Trophoblast cell (in vitro differentiated cells and primary cell): ENCODE results near the gene ST8SIA5. TPM values are rescaled to one million over a fixed set of nuclear protein-coding genes. Genes with fewer than 3 reads are reported as not detected.
"Not testable (repeated sequence)": the region's sequence is repeated elsewhere in the genome, so short reads cannot be mapped to it uniquely, and the experiment has no call there.

Source experiments
- DNase-seq, 2 donors: peaks; one replicate each; pipeline ENCODE4 v3.0.0-alpha.2; 2016
- H2AFZ ChIP-seq: 2 replicates; pipeline ENCODE4 v1.6.1; 2013; ENCODE audit warnings: low read length, moderate library complexity, mild to moderate bottlenecking; ENCODE audit not compliant: insufficient read depth, poor library complexity
- H2AK5ac ChIP-seq: 2 replicates; pipeline ENCODE4 v1.6.1; 2013; ENCODE audit warnings: mild to moderate bottlenecking, low read length
- H2BK120ac ChIP-seq: 2 replicates; pipeline ENCODE4 v1.6.1; 2013; ENCODE audit warnings: low read length, mild to moderate bottlenecking, moderate library complexity; ENCODE audit not compliant: insufficient read depth, poor library complexity
- H2BK12ac ChIP-seq: 2 replicates; pipeline ENCODE4 v1.6.1; 2013; ENCODE audit warnings: mild to moderate bottlenecking, low read length, moderate library complexity
- H2BK5ac ChIP-seq: 2 replicates; pipeline ENCODE4 v1.6.1; 2013; ENCODE audit warnings: low read length, low read depth, moderate library complexity, mild to moderate bottlenecking; ENCODE audit not compliant: poor library complexity
- H3K14ac ChIP-seq: 2 replicates; pipeline ENCODE4 v1.6.1; 2013; ENCODE audit warnings: mild to moderate bottlenecking, low read length
- H3K18ac ChIP-seq: 2 replicates; pipeline ENCODE4 v1.6.1; 2013; ENCODE audit warnings: mild to moderate bottlenecking, low read length
- H3K23ac ChIP-seq: 2 replicates; pipeline ENCODE4 v1.6.1; 2013; ENCODE audit warnings: low read length
- H3K27ac ChIP-seq: 2 replicates; pipeline ENCODE4 v1.5.1; 2013; ENCODE audit warnings: low read depth, mild to moderate bottlenecking, inconsistent platforms, low read length, moderate library complexity
- H3K27me3 ChIP-seq: 2 replicates; pipeline ENCODE4 v1.6.1; 2013; ENCODE audit warnings: inconsistent platforms, mild to moderate bottlenecking, low read length, moderate library complexity; ENCODE audit not compliant: insufficient read depth
- H3K36me3 ChIP-seq, 2 experiments: 1 replicate in 1 of 2; 2 replicates in 1 of 2; pipeline ENCODE4 v1.6.1; 2013; ENCODE audit warnings: low read length in 2 of 2, mild to moderate bottlenecking in 2 of 2, moderate library complexity in 1 of 2; ENCODE audit not compliant: insufficient read depth in 2 of 2, control insufficient read depth in 1 of 2
- H3K4ac ChIP-seq: 2 replicates; pipeline ENCODE4 v1.6.1; 2013; ENCODE audit warnings: low read depth, mild to moderate bottlenecking, low read length, moderate library complexity
- H3K4me1 ChIP-seq, 2 experiments: 1 replicate in 1 of 2; 2 replicates in 1 of 2; pipeline ENCODE4 v1.6.1; 2013; ENCODE audit warnings: low read length in 2 of 2, mild to moderate bottlenecking in 2 of 2, moderate library complexity in 1 of 2; ENCODE audit not compliant: insufficient read depth in 2 of 2, control insufficient read depth in 1 of 2
- H3K4me2 ChIP-seq: 2 replicates; pipeline ENCODE4 v1.6.1; 2013; ENCODE audit warnings: inconsistent platforms, mild to moderate bottlenecking, low read length, moderate library complexity
- H3K4me3 ChIP-seq: 2 replicates; pipeline ENCODE4 v1.5.1; 2013; ENCODE audit warnings: mild to moderate bottlenecking, low read depth, low read length, inconsistent platforms
- H3K79me1 ChIP-seq: one replicate; pipeline ENCODE4 v1.6.1; 2013; ENCODE audit warnings: low read length
- H3K79me2 ChIP-seq: 2 replicates; pipeline ENCODE4 v1.6.1; 2013; ENCODE audit warnings: low read length, mild to moderate bottlenecking; ENCODE audit not compliant: control insufficient read depth, insufficient read depth, poor library complexity
- H3K9ac ChIP-seq: 2 replicates; pipeline ENCODE4 v1.6.1; 2013; ENCODE audit warnings: mild to moderate bottlenecking, low read length
- H3K9me3 ChIP-seq: 2 replicates; pipeline ENCODE4 v1.6.1; 2013; ENCODE audit warnings: low read depth, mild to moderate bottlenecking, control low read depth, inconsistent platforms, low read length; ENCODE audit not compliant: insufficient read depth
- H4K12ac ChIP-seq: 2 replicates; pipeline ENCODE4 v1.6.1; 2013; ENCODE audit warnings: low read depth, mild to moderate bottlenecking, low read length, moderate library complexity
- H4K8ac ChIP-seq: 2 replicates; pipeline ENCODE4 v1.6.1; 2013; ENCODE audit warnings: low read depth, mild to moderate bottlenecking, low read length, moderate library complexity
- H4K91ac ChIP-seq: one replicate; pipeline ENCODE4 v1.6.1; 2013; ENCODE audit warnings: low read depth, mild to moderate bottlenecking, low read length, moderate library complexity
- WGBS: extraction: QIAGEN DNeasy Blood & Tissue Kit; methylation state at CpG from one replicate; pipeline ENCODE4 v1.1.7; 2013; ENCODE audit warnings: missing lambda C conversion rate; ENCODE audit not compliant: insufficient read length, insufficient coverage; ENCODE audit errors: extremely low coverage; 5-methylcytosine and 5-hydroxymethylcytosine counted together
- polyA plus RNA-seq: library from polyadenylated mRNA; stranded (reverse); fragments of 200-250 nt; gene quantifications from 2 replicates; pipeline ENCODE4 v1.2.3, GENCODE V29; 2013

The ST8SIA5 gene, protein sequence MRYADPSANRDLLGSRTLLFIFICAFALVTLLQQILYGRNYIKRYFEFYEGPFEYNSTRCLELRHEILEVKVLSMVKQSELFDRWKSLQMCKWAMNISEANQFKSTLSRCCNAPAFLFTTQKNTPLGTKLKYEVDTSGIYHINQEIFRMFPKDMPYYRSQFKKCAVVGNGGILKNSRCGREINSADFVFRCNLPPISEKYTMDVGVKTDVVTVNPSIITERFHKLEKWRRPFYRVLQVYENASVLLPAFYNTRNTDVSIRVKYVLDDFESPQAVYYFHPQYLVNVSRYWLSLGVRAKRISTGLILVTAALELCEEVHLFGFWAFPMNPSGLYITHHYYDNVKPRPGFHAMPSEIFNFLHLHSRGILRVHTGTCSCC
- 0.12 and 0.14 TPM in 2 replicates for polyA plus RNA-seq

DNA sequence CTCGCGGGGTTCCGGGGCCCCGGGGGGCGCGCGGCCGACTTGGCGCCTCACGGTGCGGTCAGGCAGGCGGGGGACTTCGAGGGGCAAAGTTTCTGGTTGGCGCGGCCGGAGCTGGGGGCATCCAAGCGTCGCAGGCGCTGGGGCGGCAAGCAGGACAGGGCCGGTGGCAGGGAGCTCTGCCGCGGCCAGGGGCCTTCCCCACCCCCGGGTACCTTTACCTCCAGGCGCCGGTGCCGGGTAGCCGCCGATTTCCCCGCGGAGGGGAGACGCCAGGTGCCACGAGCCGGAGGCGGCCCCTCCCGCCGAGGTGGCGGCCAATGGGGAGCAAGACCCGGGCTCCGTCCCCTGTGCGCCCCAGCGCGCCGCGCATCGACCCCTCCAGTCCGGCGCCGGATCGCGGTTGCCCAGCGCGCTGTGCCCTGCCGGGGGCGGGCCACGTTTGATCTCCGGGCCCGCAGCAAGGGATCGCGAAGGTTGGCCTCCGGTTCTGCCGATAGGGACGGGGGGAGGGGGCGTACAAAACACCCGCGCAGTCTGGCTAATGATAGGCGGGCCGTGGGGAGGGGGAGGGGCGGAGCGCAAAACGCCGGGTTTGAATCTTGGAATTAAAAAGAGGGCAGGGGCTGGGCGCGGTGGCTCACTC is at the start of gene ST8SIA5:
TSS of gene ST8SIA5 (minus strand) at position 495 of the 643 bp plus-strand sequence. CDS start 545 bp downstream, outside the sequence.
- Histone ChIP-seq H3K9me3 (peaks cover 3% of the 10 kb centered on the region), H3K36me3 (no peaks in the 10 kb centered on the region), H3K79me1 (no peaks in the 10 kb centered on the region), H4K12ac (no peak within 1 kb of the TSS), H3K4me2 (peak within 1 kb of the TSS; percentile 87), H2AK5ac (no peak within 1 kb of the TSS), H3K27me3 (peaks cover 51% of the 10 kb centered on the region), H4K8ac (no peak within 1 kb of the TSS), H3K23ac (no peak within 1 kb of the TSS), H3K4ac (no peak within 1 kb of the TSS), H3K9ac (no peak within 1 kb of the TSS), H2BK5ac (no peak within 1 kb of the TSS), H3K79me2 (no peaks in the 10 kb centered on the region), H2BK120ac (no peak within 1 kb of the TSS), H3K14ac (no peak within 1 kb of the TSS), H3K4me1 (peaks cover 4 to 6% of the 10 kb centered on the region in 2 experiments), H3K18ac (no peak within 1 kb of the TSS), H3K4me3 (peak within 1 kb of the TSS; percentile 53), H2AFZ (peak within 1 kb of the TSS; percentile 23), H2BK12ac (no peak within 1 kb of the TSS), H3K27ac (no peak within 1 kb of the TSS), H4K91ac (no peak within 1 kb of the TSS)
- WGBS, result no CpG with 5 or more reads among the region's 74 CpGs
- DNase-seq, result no peak

DNA sequence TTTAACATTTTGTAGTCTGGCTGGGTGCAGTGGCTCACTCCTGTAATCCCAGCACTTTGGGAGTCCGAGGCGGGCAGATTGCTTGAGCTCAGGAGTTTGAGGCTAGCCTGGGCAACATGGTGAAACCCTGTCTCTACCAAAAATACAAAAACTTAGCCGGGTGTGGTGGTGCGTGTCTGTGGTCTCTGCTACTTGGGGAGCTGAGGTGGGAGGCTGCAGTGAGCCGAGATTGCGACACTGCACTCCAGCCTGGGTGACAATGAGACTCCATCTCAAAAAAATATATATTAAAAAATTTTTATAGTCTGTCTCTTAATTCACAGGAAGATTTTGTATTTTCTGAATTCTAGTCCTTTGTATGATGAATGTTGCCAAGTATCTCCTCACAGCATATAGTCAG is 39.1 kb upstream of the ST8SIA5 start:
- not testable (repeated sequence) for H3K79me2 ChIP-seq, H3K27ac ChIP-seq, H3K4me2 ChIP-seq, H3K4me1 ChIP-seq, H3K9me3 ChIP-seq, H3K18ac ChIP-seq, H2BK12ac ChIP-seq, H2BK5ac ChIP-seq, H4K12ac ChIP-seq, H3K9ac ChIP-seq, H3K79me1 ChIP-seq, H3K4ac ChIP-seq, H4K91ac ChIP-seq, H2BK120ac ChIP-seq, H2AFZ ChIP-seq, H4K8ac ChIP-seq, H3K14ac ChIP-seq, H3K23ac ChIP-seq, DNase-seq, H2AK5ac ChIP-seq, H3K36me3 ChIP-seq, H3K27me3 ChIP-seq, H3K4me3 ChIP-seq
- no CpG with 5 or more reads among the region's 6 CpGs for WGBS

DNA sequence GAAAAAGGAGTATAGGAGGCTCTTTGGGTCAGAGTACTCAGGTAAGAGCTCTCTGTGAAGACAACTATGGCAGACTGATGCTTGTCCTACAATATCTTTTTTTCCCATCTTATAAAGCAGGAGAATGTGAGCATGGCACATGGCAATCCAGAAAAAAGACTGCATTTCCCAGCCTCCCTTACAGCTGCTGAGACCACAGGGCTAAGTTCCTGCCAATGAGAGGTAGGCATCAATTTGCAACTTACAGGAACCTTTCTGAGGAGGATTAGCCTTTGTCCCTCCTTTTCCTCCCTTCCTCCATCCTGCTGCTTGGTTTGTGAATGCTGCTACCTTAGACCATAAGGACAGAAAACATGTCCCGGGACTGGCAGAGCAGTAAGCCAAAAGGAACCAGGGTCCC is 37.8 kb upstream of the ST8SIA5 start:
- H2BK120ac ChIP-seq, result no peak overlapping the region
- no peak overlapping the region for H3K9ac ChIP-seq
- no peaks in the 10 kb centered on the region for H3K27me3 ChIP-seq
- H3K79me1 ChIP-seq, result no peaks in the 10 kb centered on the region
- H2BK12ac ChIP-seq, result no peak overlapping the region
- no peaks in the 10 kb centered on the region for H3K9me3 ChIP-seq
- H3K4me1 ChIP-seq, result no peaks in the 10 kb centered on the region
- no peak overlapping the region for H3K23ac ChIP-seq
- no peak overlapping the region for H3K14ac ChIP-seq
- H2AK5ac ChIP-seq, result no peak overlapping the region
- no peak overlapping the region for H3K4ac ChIP-seq
- no peaks in the 10 kb centered on the region for H3K36me3 ChIP-seq
- no peak overlapping the region for H4K8ac ChIP-seq
- H4K12ac ChIP-seq, result no peak overlapping the region
- no peak overlapping the region for H4K91ac ChIP-seq
- H3K4me3 ChIP-seq, result no peak overlapping the region
- no peak overlapping the region for H3K27ac ChIP-seq
- no peak overlapping the region for H3K18ac ChIP-seq
- H2AFZ ChIP-seq, result no peak overlapping the region
- H2BK5ac ChIP-seq, result no peak overlapping the region
- DNase-seq, result no peak
- no peak overlapping the region for H3K4me2 ChIP-seq
- H3K79me2 ChIP-seq, result no peaks in the 10 kb centered on the region
- WGBS, result no CpG with 5 or more reads among the region's 1 CpG

DNA sequence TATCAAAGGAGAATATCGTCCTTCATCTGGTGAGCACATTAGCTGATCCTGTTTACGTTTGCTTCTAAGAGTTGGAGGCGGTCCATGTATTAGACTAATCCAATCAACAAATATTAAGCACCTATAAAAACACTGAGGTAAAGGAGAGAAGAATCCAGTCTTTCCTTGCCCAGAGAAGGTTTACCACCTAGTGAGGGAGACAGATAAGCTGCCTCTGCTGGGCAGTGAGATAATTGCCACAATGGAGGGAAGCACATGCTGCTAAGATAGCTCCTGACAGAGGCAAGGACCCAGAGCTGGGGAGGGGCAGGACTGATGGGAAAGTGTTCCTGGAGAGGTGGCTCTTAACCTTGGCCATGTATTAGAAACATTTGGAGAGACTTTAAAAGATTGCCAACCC is 36.7 kb upstream of the ST8SIA5 start:
- no peak overlapping the region for H4K12ac ChIP-seq
- no peak overlapping the region for H4K8ac ChIP-seq
- no peak overlapping the region for H3K27ac ChIP-seq
- no peaks in the 10 kb centered on the region for H3K27me3 ChIP-seq
- no peak for DNase-seq
- no peaks in the 10 kb centered on the region for H3K36me3 ChIP-seq
- no peaks in the 10 kb centered on the region for H3K4me1 ChIP-seq
- no peak overlapping the region for H3K4me3 ChIP-seq
- H2BK5ac ChIP-seq, result no peak overlapping the region
- no peak overlapping the region for H2BK12ac ChIP-seq
- H2AFZ ChIP-seq, result no peak overlapping the region
- no peak overlapping the region for H4K91ac ChIP-seq
- H3K18ac ChIP-seq, result no peak overlapping the region
- no peak overlapping the region for H3K4me2 ChIP-seq
- no peak overlapping the region for H3K4ac ChIP-seq
- no peak overlapping the region for H2BK120ac ChIP-seq
- no peaks in the 10 kb centered on the region for H3K9me3 ChIP-seq
- H3K79me1 ChIP-seq, result no peaks in the 10 kb centered on the region
- no peak overlapping the region for H3K9ac ChIP-seq
- H3K23ac ChIP-seq, result no peak overlapping the region
- no peak overlapping the region for H2AK5ac ChIP-seq
- WGBS, result no CpG with 5 or more reads among the region's 3 CpGs
- no peaks in the 10 kb centered on the region for H3K79me2 ChIP-seq
- H3K14ac ChIP-seq, result no peak overlapping the region
